ENCODE measurements around the gene IGSF23.
"Not testable (repeated sequence)": the region's sequence is repeated elsewhere in the genome, so short reads cannot be mapped to it uniquely, and the experiment has no call there.

- TF ChIP-seq, protein P1, sequence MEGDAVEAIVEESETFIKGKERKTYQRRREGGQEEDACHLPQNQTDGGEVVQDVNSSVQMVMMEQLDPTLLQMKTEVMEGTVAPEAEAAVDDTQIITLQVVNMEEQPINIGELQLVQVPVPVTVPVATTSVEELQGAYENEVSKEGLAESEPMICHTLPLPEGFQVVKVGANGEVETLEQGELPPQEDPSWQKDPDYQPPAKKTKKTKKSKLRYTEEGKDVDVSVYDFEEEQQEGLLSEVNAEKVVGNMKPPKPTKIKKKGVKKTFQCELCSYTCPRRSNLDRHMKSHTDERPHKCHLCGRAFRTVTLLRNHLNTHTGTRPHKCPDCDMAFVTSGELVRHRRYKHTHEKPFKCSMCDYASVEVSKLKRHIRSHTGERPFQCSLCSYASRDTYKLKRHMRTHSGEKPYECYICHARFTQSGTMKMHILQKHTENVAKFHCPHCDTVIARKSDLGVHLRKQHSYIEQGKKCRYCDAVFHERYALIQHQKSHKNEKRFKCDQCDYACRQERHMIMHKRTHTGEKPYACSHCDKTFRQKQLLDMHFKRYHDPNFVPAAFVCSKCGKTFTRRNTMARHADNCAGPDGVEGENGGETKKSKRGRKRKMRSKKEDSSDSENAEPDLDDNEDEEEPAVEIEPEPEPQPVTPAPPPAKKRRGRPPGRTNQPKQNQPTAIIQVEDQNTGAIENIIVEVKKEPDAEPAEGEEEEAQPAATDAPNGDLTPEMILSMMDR (IDR thresholded peaks at IDR 0.05), result not testable (repeated sequence)
- TF ChIP-seq POLR2A (IDR thresholded peaks at IDR 0.05), result not testable (repeated sequence)
Measured at GRCh38 chr19:44625637-44626036, 12.3 kb downstream of the IGSF23 start.

Data from ovary (tissue), 3 donors.